ENCODE data around the gene RABGAP1. TPM values are rescaled to one million over a fixed set of nuclear protein-coding genes. Genes with fewer than 3 reads are reported as not detected.

The RABGAP1 gene
- total and polyA plus RNA-seq, 4 donors, result 3.8 to 25.7 (median 10.5) TPM

DNA sequence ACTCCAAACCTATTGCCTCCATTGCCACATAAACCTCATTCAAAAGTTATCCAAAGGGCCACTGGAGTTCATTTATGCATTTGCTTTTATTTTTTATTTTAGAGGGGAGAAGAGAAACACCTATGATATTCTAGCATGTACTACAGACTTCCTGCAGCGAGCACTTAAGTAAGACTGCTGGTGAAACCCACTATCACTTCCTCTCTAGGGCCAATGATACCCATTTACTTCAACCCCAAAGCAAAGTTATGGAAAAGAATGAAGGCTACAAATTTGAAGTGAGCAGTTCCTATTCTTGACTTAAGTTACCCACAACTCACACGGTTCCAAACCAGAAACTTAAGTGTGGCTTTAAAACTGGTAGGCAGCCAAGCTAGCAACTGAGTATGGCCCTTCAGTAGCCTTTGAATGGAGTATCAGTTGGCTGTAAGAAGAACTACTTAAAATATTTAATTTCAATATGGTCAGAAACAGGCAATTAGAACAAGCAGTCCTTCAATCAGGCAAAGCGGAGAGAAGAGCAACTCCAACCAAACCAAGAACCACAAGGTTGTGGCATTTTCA is 186.8 kb downstream of the RABGAP1 start:
- no peaks in the 10 kb centered on the region for H3K9me3 ChIP-seq (ENCODE audit: control insufficient read depth in 4 of 4, low read length in 3 of 4)
- WGBS, result 87% methylated on average over 3 of the region's 3 CpGs
- H3K4me1 ChIP-seq (ENCODE audit: control insufficient read depth in 4 of 4, insufficient read depth in 4 of 4, low read length in 3 of 4), result peaks cover 0 to 2% (median 0%) of the 10 kb centered on the region in 4 donors
- H3K4me3 ChIP-seq (ENCODE audit: low read depth in 1 of 3, low read length in 3 of 3), result no peak overlapping the region
- H3K36me3 ChIP-seq (ENCODE audit: control insufficient read depth in 4 of 4, insufficient read depth in 3 of 4, low read depth in 1 of 4, low read length in 3 of 4), result peaks cover 0 to 11% (median 0%) of the 10 kb centered on the region in 4 donors
- no peaks in the 10 kb centered on the region for H3K27me3 ChIP-seq (ENCODE audit: control insufficient read depth in 4 of 4, insufficient read depth in 4 of 4, low read length in 3 of 4)
- TF ChIP-seq, protein P1, sequence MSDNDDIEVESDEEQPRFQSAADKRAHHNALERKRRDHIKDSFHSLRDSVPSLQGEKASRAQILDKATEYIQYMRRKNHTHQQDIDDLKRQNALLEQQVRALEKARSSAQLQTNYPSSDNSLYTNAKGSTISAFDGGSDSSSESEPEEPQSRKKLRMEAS (IDR thresholded peaks at IDR 0.05), result no peak
- no peak for TF ChIP-seq JUND (IDR thresholded peaks at IDR 0.05)
- H3K9ac ChIP-seq (ENCODE audit: low read depth in 1 of 2, low read length in 2 of 2), result no peak overlapping the region
- no peak overlapping the region for H3K27ac ChIP-seq (ENCODE audit: low read depth in 1 of 2, low read length in 2 of 2)
- DNase-seq (ENCODE audit: low spot score), result no peak

GRCh38 chr9:123128591-123128990 is 187.8 kb downstream of the RABGAP1 start:
- 97% methylated on average over 4 of the region's 4 CpGs for WGBS
- Histone ChIP-seq H3K4me1 (ENCODE audit: control insufficient read depth in 4 of 4, insufficient read depth in 4 of 4, low read length in 3 of 4) (peaks cover 0 to 2% (median 0%) of the 10 kb centered on the region in 4 donors), H3K9me3 (ENCODE audit: control insufficient read depth in 4 of 4, low read length in 3 of 4) (no peaks in the 10 kb centered on the region), H3K9ac (ENCODE audit: low read depth in 1 of 2, low read length in 2 of 2) (no peak overlapping the region), H3K27ac (ENCODE audit: low read depth in 1 of 2, low read length in 2 of 2) (no peak overlapping the region), H3K27me3 (ENCODE audit: control insufficient read depth in 4 of 4, insufficient read depth in 4 of 4, low read length in 3 of 4) (no peaks in the 10 kb centered on the region), H3K36me3 (ENCODE audit: control insufficient read depth in 4 of 4, insufficient read depth in 3 of 4, low read depth in 1 of 4, low read length in 3 of 4) (peaks cover 0 to 11% (median 0%) of the 10 kb centered on the region in 4 donors), H3K4me3 (ENCODE audit: low read depth in 1 of 3, low read length in 3 of 3) (no peak overlapping the region)
- DNase-seq (ENCODE audit: low spot score), result no peak
- no peak for TF ChIP-seq EGR1 (IDR thresholded peaks at IDR 0.05; ENCODE audit: low read depth in 2 of 2)
- TF ChIP-seq FOXA2 (IDR thresholded peaks at IDR 0.05), result no peak
- no peak for TF ChIP-seq YY1 (IDR thresholded peaks at IDR 0.05)
- no peak for TF ChIP-seq ATF3 (IDR thresholded peaks at IDR 0.05)
- TF ChIP-seq, protein P2, sequence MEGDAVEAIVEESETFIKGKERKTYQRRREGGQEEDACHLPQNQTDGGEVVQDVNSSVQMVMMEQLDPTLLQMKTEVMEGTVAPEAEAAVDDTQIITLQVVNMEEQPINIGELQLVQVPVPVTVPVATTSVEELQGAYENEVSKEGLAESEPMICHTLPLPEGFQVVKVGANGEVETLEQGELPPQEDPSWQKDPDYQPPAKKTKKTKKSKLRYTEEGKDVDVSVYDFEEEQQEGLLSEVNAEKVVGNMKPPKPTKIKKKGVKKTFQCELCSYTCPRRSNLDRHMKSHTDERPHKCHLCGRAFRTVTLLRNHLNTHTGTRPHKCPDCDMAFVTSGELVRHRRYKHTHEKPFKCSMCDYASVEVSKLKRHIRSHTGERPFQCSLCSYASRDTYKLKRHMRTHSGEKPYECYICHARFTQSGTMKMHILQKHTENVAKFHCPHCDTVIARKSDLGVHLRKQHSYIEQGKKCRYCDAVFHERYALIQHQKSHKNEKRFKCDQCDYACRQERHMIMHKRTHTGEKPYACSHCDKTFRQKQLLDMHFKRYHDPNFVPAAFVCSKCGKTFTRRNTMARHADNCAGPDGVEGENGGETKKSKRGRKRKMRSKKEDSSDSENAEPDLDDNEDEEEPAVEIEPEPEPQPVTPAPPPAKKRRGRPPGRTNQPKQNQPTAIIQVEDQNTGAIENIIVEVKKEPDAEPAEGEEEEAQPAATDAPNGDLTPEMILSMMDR (IDR thresholded peaks at IDR 0.05; ENCODE audit: low read depth, low read length, missing input control), result no peak

DNA sequence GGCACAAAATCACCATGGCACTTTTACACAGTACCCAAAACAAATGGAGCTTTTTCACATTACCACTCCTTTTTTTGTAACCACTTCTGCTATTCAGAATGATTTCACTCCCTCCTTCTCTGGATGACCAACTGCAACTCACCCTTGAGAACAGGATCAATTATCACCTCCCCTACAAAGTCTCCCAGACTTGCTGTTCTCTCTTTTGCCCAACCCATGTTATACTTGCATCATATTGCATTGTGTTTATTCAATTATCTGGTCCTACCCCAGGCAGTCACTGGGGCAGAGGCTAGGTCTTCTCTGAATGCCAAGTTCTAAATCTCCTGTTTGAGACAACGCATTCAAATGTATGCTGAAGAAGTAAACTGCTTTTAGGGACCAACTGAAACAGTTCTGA is 188.6 kb downstream of the RABGAP1 start:
- no peaks in the 10 kb centered on the region for H3K9me3 ChIP-seq (ENCODE audit: control insufficient read depth in 4 of 4, low read length in 3 of 4)
- peaks cover 0 to 2% (median 0%) of the 10 kb centered on the region in 4 donors for H3K4me1 ChIP-seq (ENCODE audit: control insufficient read depth in 4 of 4, insufficient read depth in 4 of 4, low read length in 3 of 4)
- H3K27ac ChIP-seq (ENCODE audit: low read depth in 1 of 2, low read length in 2 of 2), result no peak overlapping the region
- no peak overlapping the region for H3K4me3 ChIP-seq (ENCODE audit: low read depth in 1 of 3, low read length in 3 of 3)
- H3K27me3 ChIP-seq (ENCODE audit: control insufficient read depth in 4 of 4, insufficient read depth in 4 of 4, low read length in 3 of 4), result no peaks in the 10 kb centered on the region
- H3K36me3 ChIP-seq (ENCODE audit: control insufficient read depth in 4 of 4, insufficient read depth in 3 of 4, low read depth in 1 of 4, low read length in 3 of 4), result peaks cover 0 to 11% (median 0%) of the 10 kb centered on the region in 4 donors
- no peak overlapping the region for H3K9ac ChIP-seq (ENCODE audit: low read depth in 1 of 2, low read length in 2 of 2)
- DNase-seq (ENCODE audit: low spot score), result no peak
- TF ChIP-seq RAD21 (IDR thresholded peaks at IDR 0.05) (no peak), RXRA (IDR thresholded peaks at IDR 0.05) (peak in 1 of 2 donors; percentile 16)
- WGBS, result 96% methylated on average over 1 of the region's 1 CpG

- no peaks in the 10 kb centered on the region for H3K9me3 ChIP-seq (ENCODE audit: control insufficient read depth in 4 of 4, low read length in 3 of 4)
- 94% methylated on average over 1 of the region's 1 CpG for WGBS
- TF ChIP-seq EGR1 (IDR thresholded peaks at IDR 0.05; ENCODE audit: low read depth in 2 of 2), result no peak
- no peak for TF ChIP-seq ATF3 (IDR thresholded peaks at IDR 0.05)
- TF ChIP-seq REST (IDR thresholded peaks at IDR 0.05), result no peak
- no peak for TF ChIP-seq SP1 (IDR thresholded peaks at IDR 0.05)
- TF ChIP-seq, protein P2 (IDR thresholded peaks at IDR 0.05; ENCODE audit: low read depth, low read length, missing input control), result no peak
- no peak for TF ChIP-seq HNF4G (IDR thresholded peaks at IDR 0.05)
- H3K27ac ChIP-seq (ENCODE audit: low read depth in 1 of 2, low read length in 2 of 2), result no peak overlapping the region
- H3K27me3 ChIP-seq (ENCODE audit: control insufficient read depth in 4 of 4, insufficient read depth in 4 of 4, low read length in 3 of 4), result no peaks in the 10 kb centered on the region
- no peak overlapping the region for H3K9ac ChIP-seq (ENCODE audit: low read depth in 1 of 2, low read length in 2 of 2)
- peaks cover 0 to 15% (median 0%) of the 10 kb centered on the region in 4 donors for H3K36me3 ChIP-seq (ENCODE audit: control insufficient read depth in 4 of 4, insufficient read depth in 3 of 4, low read depth in 1 of 4, low read length in 3 of 4)
- DNase-seq (ENCODE audit: low spot score), result no peak
- no peak overlapping the region for H3K4me3 ChIP-seq (ENCODE audit: low read depth in 1 of 3, low read length in 3 of 3)
- peaks cover 0 to 2% (median 0%) of the 10 kb centered on the region in 4 donors for H3K4me1 ChIP-seq (ENCODE audit: control insufficient read depth in 4 of 4, insufficient read depth in 4 of 4, low read length in 3 of 4)
These were observed 190.4 kb downstream of the RABGAP1 start for GRCh38 chr9:123131258-123131657.
